Esophagus muscularis mucosa (tissue), 3 donors: Measurements from ENCODE around the gene TTC7B.

Source experiments
- POLR2A ChIP-seq: fragments of 450-650 bp; IDR thresholded peaks from one replicate; pipeline ENCODE4 v1.6.1; 2017; ENCODE audit warnings: antibody characterized with exemption, moderate library complexity, mild to moderate bottlenecking, low read depth
- TF ChIP-seq, protein P1 (sequence below), 3 experiments: fragments of 200-600 bp in 2 of 3; fragments of 450-650 bp in 1 of 3; sonication (generic) in 2 of 3; IDR thresholded peaks; one replicate each; pipeline ENCODE4 v1.5.1; 2017 to 2019; ENCODE audit warnings: antibody characterized with exemption in 3 of 3, mild to moderate bottlenecking in 2 of 3, moderate library complexity in 1 of 3

DNA sequence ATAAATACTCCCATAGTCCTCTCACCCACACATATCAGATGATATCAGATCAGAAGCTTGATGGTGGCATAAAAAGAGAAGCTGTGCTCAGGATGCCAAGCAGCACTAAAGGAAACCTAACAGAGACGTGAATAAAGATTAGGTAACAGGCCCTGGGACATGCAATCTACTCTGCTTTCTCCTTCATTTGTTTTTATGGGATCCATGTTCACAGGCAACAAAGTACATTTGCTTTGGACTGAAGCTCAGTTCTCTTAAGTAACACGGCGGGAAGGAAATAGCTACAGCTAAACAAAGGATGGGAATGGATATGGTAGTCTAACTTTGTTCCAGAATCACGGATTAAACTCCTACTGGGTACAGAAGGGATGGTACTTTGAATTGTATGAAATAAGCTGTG lies 119.5 kb downstream of the TTC7B start:
- no peak for TF ChIP-seq POLR2A
- TF ChIP-seq, protein P1, sequence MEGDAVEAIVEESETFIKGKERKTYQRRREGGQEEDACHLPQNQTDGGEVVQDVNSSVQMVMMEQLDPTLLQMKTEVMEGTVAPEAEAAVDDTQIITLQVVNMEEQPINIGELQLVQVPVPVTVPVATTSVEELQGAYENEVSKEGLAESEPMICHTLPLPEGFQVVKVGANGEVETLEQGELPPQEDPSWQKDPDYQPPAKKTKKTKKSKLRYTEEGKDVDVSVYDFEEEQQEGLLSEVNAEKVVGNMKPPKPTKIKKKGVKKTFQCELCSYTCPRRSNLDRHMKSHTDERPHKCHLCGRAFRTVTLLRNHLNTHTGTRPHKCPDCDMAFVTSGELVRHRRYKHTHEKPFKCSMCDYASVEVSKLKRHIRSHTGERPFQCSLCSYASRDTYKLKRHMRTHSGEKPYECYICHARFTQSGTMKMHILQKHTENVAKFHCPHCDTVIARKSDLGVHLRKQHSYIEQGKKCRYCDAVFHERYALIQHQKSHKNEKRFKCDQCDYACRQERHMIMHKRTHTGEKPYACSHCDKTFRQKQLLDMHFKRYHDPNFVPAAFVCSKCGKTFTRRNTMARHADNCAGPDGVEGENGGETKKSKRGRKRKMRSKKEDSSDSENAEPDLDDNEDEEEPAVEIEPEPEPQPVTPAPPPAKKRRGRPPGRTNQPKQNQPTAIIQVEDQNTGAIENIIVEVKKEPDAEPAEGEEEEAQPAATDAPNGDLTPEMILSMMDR (IDR thresholded peaks at IDR 0.05): no peak
